Gastrocnemius medialis (tissue), 4 donors: ENCODE results near the gene TARBP2.

Source experiments
- POLR2A ChIP-seq, 2 donors: fragments of 450-650 bp; IDR thresholded peaks; one replicate each; pipeline ENCODE4 v1.6.1; 2017; ENCODE audit warnings: antibody characterized with exemption in 2 of 2, mild to moderate bottlenecking in 2 of 2, moderate library complexity in 2 of 2
- TF ChIP-seq, protein P1 (sequence below), 5 experiments: fragments of 450-650 bp in 3 of 5; fragments of 200-600 bp in 2 of 5; sonication (generic) in 2 of 5; IDR thresholded peaks in 4 of 5; conservative IDR thresholded peaks in 1 of 5; 1 replicate in 4 of 5; 2 replicates in 1 of 5; pipeline ENCODE4 v1.5.1; 2016 to 2019; ENCODE audit warnings: antibody characterized with exemption in 5 of 5, mild to moderate bottlenecking in 3 of 5, moderate library complexity in 3 of 5

DNA sequence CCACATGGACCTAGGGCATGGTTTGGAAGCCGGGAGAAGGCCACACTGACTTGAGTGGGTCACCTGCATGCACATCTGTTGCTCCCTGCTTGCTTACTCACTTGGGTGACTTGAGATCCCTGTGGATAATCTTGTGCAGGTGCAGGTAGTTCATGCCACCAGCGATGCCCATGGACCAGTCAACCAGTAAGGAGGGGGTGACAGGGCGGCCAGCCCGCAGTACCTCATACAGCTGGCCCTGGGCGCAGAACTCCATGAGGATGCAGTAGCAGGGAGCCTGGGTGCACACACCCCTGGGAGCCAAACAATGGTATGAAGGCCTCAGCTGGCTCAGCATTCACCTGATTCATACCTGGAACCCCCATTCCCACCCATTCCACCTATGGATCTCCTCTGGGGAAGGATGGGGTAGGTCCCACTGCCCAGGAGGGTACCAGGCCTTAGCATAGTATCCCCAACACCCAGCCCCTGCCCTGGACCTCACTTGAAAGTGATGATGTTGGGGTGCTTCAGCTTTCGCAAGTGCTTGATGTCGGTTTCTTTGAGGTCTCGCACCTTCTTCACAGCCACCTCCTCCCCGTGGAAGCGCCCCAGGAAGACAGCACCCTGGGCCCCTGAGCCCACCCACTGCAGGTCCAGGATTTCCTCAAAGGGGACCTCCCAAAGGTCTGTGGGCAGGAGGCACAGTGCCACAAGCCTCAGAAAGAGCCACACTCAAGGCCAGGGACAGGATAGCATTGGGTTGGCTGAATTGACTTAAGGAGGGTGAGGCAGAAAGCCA is 14.9 kb upstream of the TARBP2 start:
- TF ChIP-seq, protein P1, sequence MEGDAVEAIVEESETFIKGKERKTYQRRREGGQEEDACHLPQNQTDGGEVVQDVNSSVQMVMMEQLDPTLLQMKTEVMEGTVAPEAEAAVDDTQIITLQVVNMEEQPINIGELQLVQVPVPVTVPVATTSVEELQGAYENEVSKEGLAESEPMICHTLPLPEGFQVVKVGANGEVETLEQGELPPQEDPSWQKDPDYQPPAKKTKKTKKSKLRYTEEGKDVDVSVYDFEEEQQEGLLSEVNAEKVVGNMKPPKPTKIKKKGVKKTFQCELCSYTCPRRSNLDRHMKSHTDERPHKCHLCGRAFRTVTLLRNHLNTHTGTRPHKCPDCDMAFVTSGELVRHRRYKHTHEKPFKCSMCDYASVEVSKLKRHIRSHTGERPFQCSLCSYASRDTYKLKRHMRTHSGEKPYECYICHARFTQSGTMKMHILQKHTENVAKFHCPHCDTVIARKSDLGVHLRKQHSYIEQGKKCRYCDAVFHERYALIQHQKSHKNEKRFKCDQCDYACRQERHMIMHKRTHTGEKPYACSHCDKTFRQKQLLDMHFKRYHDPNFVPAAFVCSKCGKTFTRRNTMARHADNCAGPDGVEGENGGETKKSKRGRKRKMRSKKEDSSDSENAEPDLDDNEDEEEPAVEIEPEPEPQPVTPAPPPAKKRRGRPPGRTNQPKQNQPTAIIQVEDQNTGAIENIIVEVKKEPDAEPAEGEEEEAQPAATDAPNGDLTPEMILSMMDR (IDR thresholded peaks at IDR 0.05 in 4 of 5, conservative IDR thresholded peaks at IDR 0.05 in 1 of 5) = no peak
- TF ChIP-seq POLR2A (IDR thresholded peaks at IDR 0.05) = no peak
